Measurements from ENCODE around the gene UCP3.

UCP3 gene, protein sequence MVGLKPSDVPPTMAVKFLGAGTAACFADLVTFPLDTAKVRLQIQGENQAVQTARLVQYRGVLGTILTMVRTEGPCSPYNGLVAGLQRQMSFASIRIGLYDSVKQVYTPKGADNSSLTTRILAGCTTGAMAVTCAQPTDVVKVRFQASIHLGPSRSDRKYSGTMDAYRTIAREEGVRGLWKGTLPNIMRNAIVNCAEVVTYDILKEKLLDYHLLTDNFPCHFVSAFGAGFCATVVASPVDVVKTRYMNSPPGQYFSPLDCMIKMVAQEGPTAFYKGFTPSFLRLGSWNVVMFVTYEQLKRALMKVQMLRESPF
- 1.7 to 4.6 (median 2.9) reads per million in 4 donors for total RNA-seq

DNA sequence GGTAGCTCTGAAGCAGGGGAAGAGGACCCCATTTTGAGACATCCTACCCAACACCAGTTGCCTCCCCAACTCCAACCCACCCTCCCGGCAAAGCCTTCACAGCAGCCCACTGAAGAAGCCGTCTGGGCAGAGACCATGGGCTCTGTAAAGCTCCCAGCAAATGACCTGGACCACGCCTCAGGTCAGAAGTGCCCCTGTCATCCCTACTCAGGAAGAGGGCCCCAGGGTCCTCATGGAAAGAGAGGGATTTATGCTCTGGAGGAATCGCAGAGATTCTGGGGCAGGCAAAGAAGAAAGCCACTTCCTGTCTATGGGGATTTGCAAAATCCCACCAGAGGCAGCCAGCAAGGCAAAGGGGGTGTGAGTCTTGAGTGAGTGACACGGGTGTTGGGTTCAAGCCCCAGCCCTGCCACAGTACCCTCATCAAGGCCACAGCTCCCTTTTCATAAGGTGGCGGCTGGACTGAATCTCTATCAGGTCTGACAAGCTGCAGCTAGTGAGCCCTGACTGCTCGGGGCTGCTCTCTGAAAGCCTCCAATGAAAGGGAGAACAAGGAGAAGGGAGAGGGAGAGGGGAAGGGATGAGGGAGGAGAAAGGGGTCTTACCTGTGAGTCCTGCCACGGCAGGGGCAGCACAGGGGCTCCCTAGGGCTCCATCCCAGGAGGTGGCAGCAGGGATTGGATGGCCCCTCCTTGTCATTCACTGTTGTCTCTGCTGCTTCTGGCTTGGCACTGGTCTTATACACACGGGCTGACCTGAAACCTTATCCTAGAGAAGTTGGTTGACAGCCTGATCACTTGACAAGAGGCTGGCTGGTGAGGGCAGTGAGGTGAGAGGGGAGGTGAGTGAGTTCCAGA lies at the start of gene UCP3:
TSS of gene UCP3 (minus strand) at position 713 of the 857 bp plus-strand sequence. CDS start 2,043 bp downstream, outside the sequence.
- DNase-seq, result no peak

DNA sequence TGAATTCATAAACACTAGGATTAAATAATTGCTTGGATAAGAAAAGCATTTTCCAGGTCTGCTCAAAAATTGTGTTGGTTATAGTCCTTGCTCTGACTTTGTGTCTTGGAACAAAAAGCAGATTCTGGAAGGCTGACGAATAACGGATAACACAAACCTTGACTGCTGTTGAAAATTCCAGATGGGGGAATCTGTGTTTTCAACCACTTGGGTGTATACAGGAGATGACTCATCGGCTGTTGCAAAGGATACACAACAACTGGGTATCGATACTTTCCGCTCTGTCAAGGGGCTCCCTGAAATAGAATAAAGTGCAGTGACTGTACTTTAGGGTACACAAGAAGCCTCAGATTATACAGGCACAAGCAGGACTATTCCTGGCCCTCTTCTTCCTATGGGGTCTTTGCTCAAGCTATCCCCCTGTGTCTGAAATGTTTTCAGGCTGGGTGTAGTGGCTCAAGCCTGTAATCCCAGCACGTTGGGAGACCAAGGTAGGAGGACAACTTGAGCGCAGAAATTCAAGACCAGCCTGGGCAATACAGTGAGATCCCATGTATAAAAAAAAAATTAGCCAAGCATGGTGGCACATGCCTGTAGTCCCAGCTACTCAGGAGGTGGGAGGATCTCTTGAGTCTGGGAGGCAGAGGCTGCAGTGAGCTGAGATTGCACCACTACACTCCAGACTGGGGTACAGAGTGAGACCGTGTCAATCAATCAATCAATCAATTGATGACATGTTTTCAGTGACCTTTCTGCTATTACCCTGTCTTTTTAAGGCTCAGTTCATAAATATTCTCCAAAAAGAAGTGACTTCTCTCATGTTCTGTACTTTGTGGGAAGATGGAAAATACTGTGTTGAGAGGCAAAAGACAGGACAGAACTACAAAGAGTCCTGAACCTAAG lies 48.6 kb upstream of the UCP3 start:
- no peak for DNase-seq

DNA sequence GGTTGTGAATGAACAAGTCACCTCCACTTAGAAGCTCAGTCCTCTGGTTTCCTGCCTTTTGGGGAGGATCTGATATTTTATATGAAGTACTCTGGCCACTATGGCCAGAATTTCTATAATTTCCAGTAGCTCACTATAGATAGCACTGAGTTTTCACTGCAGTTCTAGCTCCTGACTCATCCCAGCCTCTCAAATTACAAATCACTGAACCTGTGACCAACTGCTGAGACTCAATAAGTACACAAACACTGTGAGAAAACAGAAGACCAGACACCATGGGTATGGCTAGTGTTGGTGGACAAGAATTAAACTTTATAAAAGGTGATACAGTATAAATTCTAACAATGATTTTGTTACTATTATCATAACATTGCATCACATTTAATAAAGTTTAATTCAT lies 47.1 kb upstream of the UCP3 start:
- no peak for DNase-seq

DNA sequence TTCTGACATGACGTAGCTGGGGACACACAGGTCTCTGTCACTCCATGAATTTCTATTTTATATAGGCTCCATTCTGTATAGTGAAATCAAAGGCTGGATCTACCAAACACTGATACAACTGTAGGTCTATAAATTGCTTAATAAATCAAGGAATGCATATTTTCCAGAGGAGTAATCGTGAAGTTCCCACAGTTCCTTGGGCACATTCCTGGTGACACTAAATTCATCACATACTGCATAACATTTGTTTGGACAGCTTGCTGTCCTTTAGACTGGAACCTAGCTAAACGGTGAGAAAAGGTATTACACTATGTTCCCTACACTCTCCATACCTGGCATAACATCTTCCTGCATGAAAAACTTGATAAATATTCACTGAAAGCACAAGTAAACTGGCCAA lies 41.6 kb upstream of the UCP3 start:
- no peak for DNase-seq

DNA sequence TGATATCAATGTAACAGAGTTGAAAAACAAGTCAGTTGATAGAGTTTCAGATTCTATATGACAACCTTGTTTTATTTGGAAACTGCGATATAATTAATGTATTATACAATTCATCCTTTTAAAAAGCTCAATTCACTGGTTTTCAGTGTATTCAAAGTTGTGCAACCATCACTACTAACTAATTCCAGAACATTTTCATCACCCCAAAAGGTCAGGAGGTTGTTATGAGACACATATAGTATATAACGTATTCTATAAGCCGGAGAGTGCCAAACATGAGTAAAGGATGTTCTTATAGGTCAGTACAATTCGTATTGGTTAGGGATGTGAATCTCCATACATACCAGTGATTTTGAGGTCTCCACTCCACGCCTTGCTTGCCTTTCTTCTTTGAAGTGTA lies 40.1 kb upstream of the UCP3 start:
- DNase-seq, result no peak

DNA sequence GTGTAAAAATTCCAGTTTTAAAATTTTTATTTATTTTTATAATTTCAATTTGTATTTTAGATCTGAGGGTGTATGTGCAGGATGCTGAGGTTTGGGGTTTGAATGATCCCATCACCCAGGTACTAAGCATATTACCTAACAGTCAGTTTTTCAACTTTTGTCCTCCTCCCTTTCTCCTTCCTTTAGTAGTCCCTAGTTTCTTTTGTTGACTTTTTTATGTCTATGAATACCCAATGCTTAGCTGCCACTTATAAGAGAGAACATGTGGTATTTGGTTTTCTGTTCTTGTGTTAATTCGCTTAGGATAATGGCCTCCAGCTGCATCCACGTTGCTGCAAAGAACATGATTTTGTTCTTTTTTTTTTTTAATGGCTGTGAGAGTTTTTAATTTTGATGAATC lies 35.7 kb upstream of the UCP3 start:
- DNase-seq, result no peak

DNA sequence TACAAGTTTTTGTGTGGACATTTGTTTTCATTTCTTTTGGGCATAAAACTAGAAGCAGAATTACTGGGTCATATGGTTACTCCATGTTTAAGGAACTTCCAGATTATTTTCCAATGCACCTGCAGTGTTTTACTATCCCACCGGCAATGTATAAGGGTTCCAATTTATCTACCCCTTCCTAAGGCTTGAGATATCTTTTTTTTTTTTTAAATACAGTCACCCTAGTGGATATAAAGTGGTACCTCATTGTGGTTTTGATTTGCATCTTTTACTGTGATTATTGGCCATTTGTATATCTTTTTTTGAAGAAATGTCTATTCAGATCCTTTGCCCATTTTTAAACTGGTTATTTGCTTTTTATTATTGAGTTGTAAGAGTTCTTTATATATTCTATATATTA lies 34.6 kb upstream of the UCP3 start:
- DNase-seq, result no peak

DNA sequence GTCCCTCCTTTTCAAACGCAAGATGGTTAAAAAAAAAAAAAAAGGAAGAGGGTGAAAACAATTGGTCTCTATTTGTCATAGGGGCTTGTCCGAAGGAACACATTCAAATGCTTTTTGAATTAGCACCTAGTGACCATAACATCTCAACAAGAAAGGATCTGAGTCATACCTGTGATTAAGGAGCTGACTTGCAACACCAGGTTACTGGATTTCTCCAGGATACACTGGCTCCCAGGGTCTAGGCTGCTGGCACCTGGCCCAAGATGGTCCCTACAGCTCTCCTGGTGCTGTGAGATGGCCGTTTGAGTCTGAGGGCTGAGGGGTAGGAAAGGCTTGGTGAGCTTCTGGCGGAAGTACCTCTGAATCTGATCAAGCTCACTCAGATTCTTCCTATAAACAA lies 28.4 kb upstream of the UCP3 start:
- no peak for DNase-seq

DNA sequence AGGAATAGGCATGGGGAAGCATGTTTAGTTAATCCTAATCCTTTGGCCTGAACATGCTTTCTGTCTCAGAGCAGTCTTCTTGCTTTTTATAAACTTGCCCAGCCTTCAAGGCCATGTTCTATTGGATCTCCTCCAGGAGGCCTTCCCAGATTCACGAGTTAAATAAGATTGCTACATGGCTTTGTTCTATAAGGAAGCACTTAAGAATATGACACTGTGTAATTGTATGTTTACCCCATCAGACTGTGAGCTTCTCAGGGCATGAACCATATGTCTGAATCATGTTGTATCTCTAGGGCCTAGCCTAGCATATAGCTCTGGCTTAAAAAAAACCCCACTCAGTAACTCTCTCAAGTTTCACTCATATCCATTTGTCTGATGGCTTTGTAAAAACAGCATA lies 26.4 kb upstream of the UCP3 start:
- no peak for DNase-seq

DNA sequence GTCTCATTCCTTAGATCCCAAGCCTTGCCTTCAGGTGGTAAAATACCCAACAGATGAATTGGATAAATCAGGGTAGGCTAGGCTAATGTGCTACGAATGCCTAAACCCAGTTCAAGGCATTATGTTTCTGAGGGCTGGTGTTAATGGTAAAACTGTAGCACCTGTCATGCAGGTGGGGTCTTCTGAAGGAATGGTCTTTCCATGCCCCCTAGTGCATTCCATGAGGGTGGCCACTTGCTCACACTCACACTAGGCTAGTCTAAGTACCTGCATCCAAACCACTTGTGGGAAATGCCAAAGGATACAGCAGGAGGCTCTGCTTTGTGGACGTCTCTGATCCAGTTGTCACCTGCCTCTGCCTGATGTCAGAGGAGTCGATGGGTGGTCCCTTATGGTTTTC lies 24.2 kb upstream of the UCP3 start:
- no peak for DNase-seq

DNA sequence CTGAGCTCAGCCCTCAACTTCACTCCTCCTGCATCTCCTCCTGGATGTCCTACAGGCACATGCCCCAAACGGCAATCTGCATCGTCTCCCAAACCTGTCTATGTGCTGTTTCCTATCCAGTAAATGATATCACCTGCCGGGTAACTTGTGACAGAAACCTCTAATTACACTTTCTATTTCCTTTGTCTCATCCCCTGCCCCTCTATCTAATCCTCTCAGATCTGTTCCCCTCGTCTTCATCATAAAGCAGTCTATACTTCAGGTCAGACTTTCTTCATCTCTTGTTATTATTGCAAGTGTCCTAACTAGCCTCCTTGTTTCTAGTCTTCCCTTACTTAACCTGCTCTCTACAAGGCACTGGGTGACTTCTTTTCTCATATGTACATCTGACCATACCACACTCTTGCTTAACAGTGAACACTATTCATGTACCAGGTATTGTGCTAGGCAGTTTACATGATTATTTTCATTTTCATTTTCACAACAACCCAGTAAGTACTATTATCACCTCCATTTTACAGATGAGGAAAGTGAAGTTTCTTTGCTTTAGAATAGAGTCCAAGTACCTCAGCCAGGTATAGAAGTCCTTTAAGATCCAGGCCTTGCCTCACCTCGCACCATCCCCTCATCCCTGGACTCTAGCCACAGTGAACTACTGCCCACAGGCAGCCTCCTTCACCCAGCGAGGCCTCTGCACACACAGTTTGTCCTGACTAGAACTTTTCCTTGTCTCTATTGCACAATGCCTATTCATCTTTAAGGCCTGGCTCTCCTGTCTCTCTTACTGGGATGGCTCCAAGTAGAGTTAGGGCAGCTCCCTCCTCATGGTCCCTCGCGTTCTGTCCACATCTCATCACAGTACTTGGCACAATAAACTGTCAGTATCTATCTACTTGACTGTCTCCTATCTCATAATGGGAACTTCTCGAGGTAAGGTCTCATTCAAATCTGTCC lies 22.1 kb upstream of the UCP3 start:
- DNase-seq, result peak in 1 of 5 donors; percentile 70

DNA sequence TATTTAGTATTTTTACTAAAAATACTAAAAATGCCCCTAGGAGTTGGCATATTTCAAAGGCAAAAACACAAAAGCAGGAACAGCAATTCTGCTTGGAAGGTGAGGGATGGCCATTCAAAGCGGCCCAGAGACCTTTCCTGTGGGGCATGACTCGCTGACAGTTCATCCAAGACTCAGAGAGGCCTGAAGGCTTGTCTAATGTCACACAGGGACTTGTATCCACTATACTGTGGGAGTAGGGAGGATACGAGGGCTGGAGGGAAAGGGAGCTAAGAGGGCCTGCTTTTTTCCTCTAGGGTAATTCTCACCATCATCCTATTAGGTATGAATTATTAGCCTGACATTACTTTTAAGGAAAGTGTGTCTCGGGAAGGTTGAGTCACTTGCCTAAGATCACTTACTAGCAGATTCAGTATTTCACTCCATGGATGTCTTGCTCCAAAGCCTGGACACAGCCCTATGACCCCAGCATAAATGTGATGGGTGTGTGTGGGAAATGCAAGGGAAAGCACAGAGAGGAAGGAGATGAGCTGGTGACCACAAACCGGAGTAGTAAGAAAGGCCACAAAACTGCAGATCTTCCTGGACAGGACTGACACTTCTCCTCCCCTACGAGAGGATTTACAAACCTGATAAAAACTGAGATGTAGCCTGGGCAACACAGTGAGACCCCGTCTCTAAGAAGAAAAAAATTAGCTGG lies 16.7 kb upstream of the UCP3 start:
- DNase-seq, result peak in 1 of 5 donors; percentile 48

DNA sequence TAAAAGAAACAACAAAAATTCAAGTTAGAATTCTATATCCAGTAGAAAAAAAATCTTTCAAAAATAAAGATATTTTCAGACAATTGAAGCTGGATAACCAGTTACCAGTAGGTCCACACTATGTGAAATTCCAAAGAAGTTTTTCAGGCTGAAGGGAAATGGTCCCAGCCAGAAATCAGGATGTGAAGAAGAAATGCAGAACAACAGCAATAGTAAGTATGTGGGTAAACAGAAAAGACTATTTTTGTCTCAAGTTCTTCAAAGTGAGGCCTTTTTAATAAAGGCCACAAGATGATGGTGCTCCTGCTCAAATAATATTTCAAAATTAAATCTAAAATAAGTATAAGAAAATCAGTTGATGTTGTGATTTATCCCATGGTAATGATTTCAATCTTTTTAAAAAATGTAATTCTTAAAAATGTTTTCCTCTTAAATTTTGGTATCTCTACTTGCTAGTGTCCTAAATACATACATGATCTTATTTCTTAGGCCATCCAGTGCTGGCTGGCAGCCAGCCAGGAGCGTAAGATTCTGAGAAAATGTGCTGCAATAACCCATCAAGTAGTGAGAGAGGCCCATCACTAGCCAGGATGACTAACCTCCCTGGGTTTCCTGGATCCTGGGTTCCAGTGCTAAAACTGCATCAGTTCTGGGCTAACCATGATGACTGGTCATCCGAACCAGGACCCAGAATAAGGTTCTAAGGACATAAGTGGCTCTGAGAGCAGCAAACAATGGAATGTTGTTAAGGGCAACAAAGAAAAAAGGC lies 15.6 kb upstream of the UCP3 start:
- peak in 1 of 5 donors; percentile 82 for DNase-seq

DNA sequence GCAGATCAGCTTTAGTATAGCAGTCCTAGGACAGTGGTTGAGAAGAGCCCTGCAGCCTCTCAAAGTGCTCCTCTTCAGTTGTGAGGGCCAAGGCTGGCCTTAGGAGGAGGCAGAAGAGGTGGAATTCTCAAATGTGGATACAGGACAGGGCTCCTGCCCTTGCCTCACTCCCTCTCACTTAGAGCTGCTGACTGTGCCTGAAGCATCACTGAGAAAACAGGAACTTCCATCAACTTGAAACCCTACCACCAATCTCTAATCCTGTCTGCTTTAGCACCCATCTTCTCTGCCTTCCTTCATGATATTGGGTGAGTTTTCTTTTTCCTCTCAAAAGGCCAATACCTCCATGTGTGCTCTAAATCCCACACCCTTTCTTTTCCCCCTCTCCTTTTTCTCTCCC lies 14.4 kb upstream of the UCP3 start:
- DNase-seq, result no peak

DNA sequence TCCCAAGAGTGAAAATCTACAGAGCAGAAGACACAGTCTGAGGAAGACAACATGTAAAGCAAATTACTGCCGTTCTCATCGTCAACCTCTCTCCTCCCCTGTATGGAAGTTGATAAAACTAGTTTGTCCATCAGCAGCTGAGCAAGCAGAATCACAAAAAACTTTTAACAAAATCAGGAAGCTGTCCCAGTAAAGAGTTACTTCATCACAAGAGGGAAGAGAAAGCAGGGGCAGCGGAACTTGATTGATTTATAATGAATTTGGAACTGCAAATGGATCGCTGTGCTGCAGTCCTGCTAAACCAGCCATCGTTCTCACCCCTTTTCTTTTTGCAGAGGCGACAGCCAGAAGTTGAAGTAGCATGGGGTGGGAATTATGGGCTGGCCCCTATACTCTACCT lies 13.7 kb upstream of the UCP3 start:
- DNase-seq, result no peak

DNA sequence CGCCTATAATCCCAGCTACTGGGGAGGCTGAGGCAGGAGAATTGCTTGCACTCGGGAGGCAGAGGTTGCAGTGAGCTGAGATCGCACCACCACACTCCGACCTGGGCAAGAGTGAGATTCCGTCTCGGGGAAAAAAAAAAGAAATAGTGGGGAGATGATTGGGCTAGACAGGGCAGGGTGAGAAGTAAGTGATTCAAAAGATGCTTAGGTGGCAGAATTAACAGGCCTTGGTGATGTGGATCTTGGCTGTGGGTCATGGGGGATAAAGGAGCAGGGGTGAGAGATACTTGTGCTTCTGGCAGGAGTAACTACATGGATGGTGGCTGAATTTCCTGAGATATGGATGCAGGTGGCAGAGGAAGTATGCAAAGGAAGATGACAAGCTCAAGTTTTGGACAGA lies 13.1 kb upstream of the UCP3 start:
- no peak for DNase-seq

DNA sequence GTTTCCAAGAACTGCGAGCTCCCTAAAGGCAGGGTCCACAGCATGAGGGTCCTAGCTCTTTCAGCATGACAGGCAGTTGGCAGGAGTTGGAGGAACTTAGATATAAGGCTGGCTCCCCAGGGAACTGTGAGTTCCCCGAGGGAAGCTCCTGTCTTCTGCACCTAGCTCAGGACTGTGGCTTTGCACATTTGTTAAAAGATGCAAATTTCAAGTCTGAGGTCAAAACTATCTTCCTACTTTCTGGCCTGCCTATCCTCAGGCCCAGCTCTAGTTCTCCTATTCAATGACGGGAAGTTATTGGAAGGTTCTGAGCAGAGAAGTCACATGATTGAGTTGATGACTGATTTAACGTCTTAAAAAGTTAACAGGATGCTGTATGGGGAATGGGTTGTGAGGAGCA lies 11.7 kb upstream of the UCP3 start:
- DNase-seq, result no peak

DNA sequence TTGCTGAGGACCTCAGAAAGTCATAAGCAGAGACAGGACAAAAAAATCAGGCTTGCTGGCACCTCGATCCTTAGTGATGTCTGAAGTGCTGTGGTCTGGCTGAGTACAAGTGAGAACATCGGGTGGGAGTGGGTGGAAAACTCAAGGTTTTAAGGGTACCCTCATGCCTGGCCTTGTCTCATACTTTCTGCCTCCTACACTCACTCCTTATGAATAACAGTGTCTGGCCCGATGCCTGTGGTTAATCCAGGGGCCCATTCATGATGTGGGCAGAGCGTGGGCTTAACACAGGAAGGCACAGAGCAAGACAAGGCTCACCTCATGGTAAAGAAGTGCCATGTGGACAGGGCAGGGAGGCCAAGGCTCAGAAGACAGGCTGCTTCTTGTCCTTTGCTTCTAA lies 11.0 kb upstream of the UCP3 start:
- DNase-seq, result peak in 1 of 5 donors; percentile 50

DNA sequence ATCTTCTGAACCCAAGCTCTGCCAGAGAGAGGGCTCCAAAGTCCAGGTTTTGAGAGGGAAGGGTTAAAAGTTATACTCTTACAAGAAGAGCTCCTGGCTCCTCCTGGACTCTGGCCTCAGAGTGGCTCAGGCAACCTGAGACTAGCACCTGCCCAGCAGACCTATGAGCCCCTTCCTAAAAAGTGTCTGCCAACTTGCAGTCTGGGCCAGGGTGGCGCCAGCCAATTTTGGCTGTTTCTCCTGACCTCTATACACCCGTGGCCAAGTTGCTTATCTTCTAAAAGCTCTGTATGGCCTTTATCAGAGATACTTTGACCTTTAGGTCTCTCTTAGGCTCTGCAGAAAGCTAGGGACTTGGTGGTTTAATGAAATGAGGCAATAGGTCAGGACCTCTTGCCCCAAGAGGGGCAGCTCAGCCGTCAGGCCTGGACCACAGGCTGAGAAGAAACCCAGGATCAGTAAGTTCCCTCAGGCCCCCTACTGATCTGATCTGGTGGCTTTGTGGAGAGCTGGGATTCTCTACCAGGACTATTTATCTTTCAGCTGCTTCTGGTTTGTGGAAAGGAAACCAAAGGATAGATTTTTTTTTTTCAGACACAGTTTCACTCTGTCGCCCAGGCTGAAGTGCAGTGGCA lies 10.3 kb upstream of the UCP3 start:
- no peak for DNase-seq

Measured in T-helper 1 cell (primary cell).